HepG2 (cell line): ENCODE data around the gene SLC6A5. TPM values are rescaled to one million over a fixed set of nuclear protein-coding genes. Genes with fewer than 3 reads are reported as not detected.
A peak's percentile ranks its signal among the peaks of the same experiment; 100 is the strongest.

Source experiments
- ATAC-seq: fragments of 200-7000 bp; cut with Tn5 transposase; 3 replicates; pipeline ENCODE4 v1.9.1; 2020; ENCODE audit warnings: mild to moderate bottlenecking, moderate library complexity
- BruUV-seq: library from RNA; stranded (reverse); fragments of 400-500 nt; replicated peaks from 2 replicates; lab custom pipeline; 2021; lab: Mats Ljungman, UMichigan
- CTCF ChIA-PET: fragments of 300-600 bp; formaldehyde crosslinking; extraction: SDS; loops from one replicate; lab custom pipeline; 2021; ENCODE audit warnings: low total read pairs, inconsistent platforms, low intra/inter-chr PET ratio; lab: Yijun Ruan, JAX
- POLR2A ChIA-PET: fragments of 350-600 bp; sonication (Branson Sonifier 250); formaldehyde crosslinking; loops from one replicate; lab custom pipeline; 2020; ENCODE audit warnings: antibody characterized with exemption, inconsistent platforms; lab: Yijun Ruan, JAX
- DNase-seq: peaks from one replicate; pipeline ENCODE4 v3.0.0-alpha.2; 2015; ENCODE audit warnings: low spot score
- FAIRE-seq: peaks from 3 replicates; lab custom pipeline; 2011; peaks lifted over from hg19 to GRCh38; lab: Jason Lieb, UNC
- H2AFZ ChIP-seq: one replicate; pipeline ENCODE4 v1.6.1; 2011; ENCODE audit warnings: low read length, inconsistent platforms
- H3K27ac ChIP-seq: fragments of 300-600 bp; 3 replicates; pipeline ENCODE4 v1.8.0; 2011; ENCODE audit warnings: mixed run types, mild to moderate bottlenecking, mixed read lengths, low read length, inconsistent platforms; ENCODE audit not compliant: insufficient read depth; ENCODE audit errors: extremely low read length
- H3K27me3 ChIP-seq, 2 experiments: fragments of 200-600 bp in 1 of 2; 2 replicates in 1 of 2; 3 replicates in 1 of 2; pipeline versions ENCODE4 v1.6.0 to v1.8.0; 2011; ENCODE audit warnings: low read length in 2 of 2, mild to moderate bottlenecking in 2 of 2, moderate library complexity in 2 of 2, inconsistent platforms in 1 of 2; ENCODE audit not compliant: insufficient read depth in 2 of 2, control insufficient read depth in 1 of 2
- H3K36me3 ChIP-seq, 2 experiments: fragments of 200-600 bp in 1 of 2; replicated peaks in 1 of 2; 2 replicates in 1 of 2; 3 replicates in 1 of 2; pipeline versions ENCODE4 v1.5.1 to v1.8.0; 2011; ENCODE audit warnings: low read length in 2 of 2, inconsistent platforms in 1 of 2; ENCODE audit not compliant: insufficient read depth in 2 of 2, control insufficient read depth in 1 of 2
- H3K4me1 ChIP-seq: 2 replicates; pipeline ENCODE4 v1.5.1; 2012; ENCODE audit warnings: low read length, inconsistent platforms; ENCODE audit not compliant: insufficient read depth
- H3K4me2 ChIP-seq: 2 replicates; pipeline ENCODE4 v1.6.0; 2011; ENCODE audit warnings: low read depth, low read length, inconsistent platforms
- H3K4me3 ChIP-seq, 3 experiments: fragments of 200-600 bp in 1 of 3; sonication (generic), shearing (Covaris generic) in 1 of 3; replicated peaks in 1 of 3; 2 replicates each; pipeline ENCODE4 v1.5.1; 2011 to 2016; ENCODE audit warnings: low read length in 3 of 3, inconsistent platforms in 2 of 3, low read depth in 2 of 3, mild to moderate bottlenecking in 2 of 3, control low read depth in 1 of 3, mixed read lengths in 1 of 3; ENCODE audit not compliant: insufficient read depth in 1 of 3
- H3K79me2 ChIP-seq: one replicate; pipeline ENCODE4 v1.6.1; 2011; ENCODE audit warnings: low read length, inconsistent platforms; ENCODE audit not compliant: insufficient read depth
- H3K9ac ChIP-seq: 2 replicates; pipeline ENCODE4 v1.6.0; 2011; ENCODE audit warnings: mild to moderate bottlenecking, low read depth, low read length, inconsistent platforms; ENCODE audit not compliant: insufficient read depth
- H3K9me3 ChIP-seq: 2 replicates; pipeline ENCODE4 v1.5.1; 2012; ENCODE audit warnings: mild to moderate bottlenecking, low read length
- H4K20me1 ChIP-seq: 2 replicates; pipeline ENCODE4 v1.6.0; 2011; ENCODE audit warnings: inconsistent platforms, mild to moderate bottlenecking, low read length, moderate library complexity; ENCODE audit not compliant: insufficient read depth
- CBFB ChIP-seq: sonication (generic); formaldehyde crosslinking; IDR thresholded peaks from 2 replicates; pipeline ENCODE4 v1.4.0; 2020; ENCODE audit warnings: missing genetic modification reagents
- CEBPB ChIP-seq: IDR thresholded peaks from 2 replicates; pipeline ENCODE4 v1.6.1; 2011; ENCODE audit warnings: low read depth, low read length, improper control_type of control experiment, borderline replicate concordance
- CEBPG ChIP-seq: IDR thresholded peaks from 2 replicates; pipeline ENCODE4 v1.6.1; 2016
- FOSL2 ChIP-seq: sonication (generic); formaldehyde crosslinking; IDR thresholded peaks from 2 replicates; pipeline ENCODE4 v1.4.0; 2020; ENCODE audit warnings: missing genetic modification reagents
- HNRNPL ChIP-seq: fragments of 200-400 bp; formaldehyde crosslinking; IDR thresholded peaks from 2 replicates; pipeline ENCODE4 v1.6.1; 2017; ENCODE audit warnings: mild to moderate bottlenecking, low read depth, low read length
- NR2F1 ChIP-seq, 2 experiments: fragments of 450-650 bp in 1 of 2; formaldehyde crosslinking in 1 of 2; IDR thresholded peaks; 2 replicates each; pipeline versions ENCODE4 v1.5.0 to v1.6.1; 2016 to 2020; ENCODE audit warnings: mild to moderate bottlenecking in 1 of 2, missing compliant biosample characterization in 1 of 2, missing genetic modification reagents in 1 of 2, moderate library complexity in 1 of 2
- PHF20 ChIP-seq: sonication (generic); formaldehyde crosslinking; IDR thresholded peaks from 2 replicates; pipeline ENCODE4 v1.5.0; 2020; ENCODE audit warnings: mild to moderate bottlenecking, missing genetic modification reagents
- ZNF232 ChIP-seq: sonication (generic); formaldehyde crosslinking; IDR thresholded peaks from 2 replicates; pipeline ENCODE4 v1.4.0; 2020; ENCODE audit warnings: missing genetic modification reagents, borderline replicate concordance
- ZNF280B ChIP-seq: sonication (generic); formaldehyde crosslinking; IDR thresholded peaks from 2 replicates; pipeline ENCODE4 v1.5.0; 2020; ENCODE audit warnings: missing genetic modification reagents, mild to moderate bottlenecking, borderline replicate concordance
- ZNF556 ChIP-seq: sonication (generic); formaldehyde crosslinking; IDR thresholded peaks from 2 replicates; pipeline ENCODE4 v1.4.0; 2020; ENCODE audit warnings: mild to moderate bottlenecking, missing genetic modification reagents, borderline replicate concordance
- WGBS: methylation state at CpG from one replicate; pipeline ENCODE4 v1.1.6; 2017; ENCODE audit warnings: low lambda C conversion rate; 5-methylcytosine and 5-hydroxymethylcytosine counted together
- in situ Hi-C: cut with HindIII; loops from 2 replicates; pipeline ENCODE4 v1.10.0; 2017; ENCODE audit warnings: low pct_unique_long_range_greater_than_20kb; ENCODE audit not compliant: extremely low pct_ligation_motif_present
- intact Hi-C: fragments of 100-400 bp; cut with micrococcal nuclease; formaldehyde crosslinking; loops from one replicate; pipeline ENCODE4 v1.10.0; 2022; ENCODE audit not compliant: unreplicated experiment
- polyA plus RNA-seq, 8 experiments: library from polyadenylated mRNA; depleted of rRNA in 3 of 8; stranded (reverse) in 7 of 8; unstranded in 1 of 8; fragments of >200 nt; fragmentation: Illumina TruSeq in 4 of 8; extraction: Trizol in 4 of 8; gene quantifications; 2 replicates each; pipeline versions ENCODE4 v1.2.1 to v1.2.3, GENCODE V29; 2011 to 2016; ENCODE audit warnings: low read depth in 4 of 8, missing spikeins in 1 of 8, mixed read lengths in 1 of 8; ENCODE audit not compliant: insufficient read depth in 1 of 8
- total RNA-seq, 5 experiments: library from RNA; depleted of rRNA; stranded (reverse); fragments of >200 nt; fragmentation: Illumina TruSeq; extraction: Trizol; gene quantifications; 2 replicates each; pipeline ENCODE4 v1.2.3, GENCODE V29; 2016; ENCODE audit warnings: low read depth in 1 of 5

The SLC6A5 gene
- total and polyA plus RNA-seq, 2 of the 13 experiments (the other 11 are each of a cell fraction or from before 2014, with no cell fraction given), result not detected

- no peak for FAIRE-seq
- no peak overlapping the region for H2AFZ ChIP-seq
- no peak overlapping the region for H3K27ac ChIP-seq
- BruUV-seq, result no TSS peak
- no peak for DNase-seq
- no peak overlapping the region for H3K9ac ChIP-seq
- no peaks in the 10 kb centered on the region for H4K20me1 ChIP-seq
- ChIA-PET CTCF (interaction anchor here (2.8 kb wide), 1 partner anchor 224 kb away, joined by 18 read pairs; the partner anchor contains the start of gene PRMT3), POLR2A (no interaction called here)
- ATAC-seq, result no peak
- no peak overlapping the region for H3K4me3 ChIP-seq
- in situ Hi-C loops (loop anchor here (25.0 kb wide), 1 partner anchor 474 kb away; no protein-coding TSS in a partner anchor), intact Hi-C loops (loop anchor here (2.0 to 5.0 kb wide), 2 partner anchors 154 to 483 kb away; no protein-coding TSS in a partner anchor)
- no peak for TF ChIP-seq ZNF556 (CRISPR knock-in tag)
- no peaks in the 10 kb centered on the region for H3K79me2 ChIP-seq
- no peak overlapping the region for H3K4me2 ChIP-seq
- 1% methylated on average over 2 of the region's 2 CpGs for WGBS
- H3K36me3 ChIP-seq, result no peaks in the 10 kb centered on the region
- peaks cover 12% of the 10 kb centered on the region; the same call in 1 of the 2 replicates for H3K4me1 ChIP-seq
- peaks cover 0 to 15% of the 10 kb centered on the region in 2 experiments; a peak in 1 of 5 replicates for H3K27me3 ChIP-seq
- no peaks in the 10 kb centered on the region for H3K9me3 ChIP-seq
Measured at GRCh38 chr11:20611445-20611844, 12.0 kb downstream of the SLC6A5 start.

GRCh38 chr11:20611892-20612291, 12.5 kb downstream of the SLC6A5 start:
- no peak overlapping the region for H3K27ac ChIP-seq
- no peaks in the 10 kb centered on the region for H4K20me1 ChIP-seq
- no peak for TF ChIP-seq HNRNPL
- no peak for TF ChIP-seq ZNF280B (CRISPR knock-in tag)
- peak; percentile 64; the same call in 1 of the 2 replicates for TF ChIP-seq CBFB
- peak; percentile 78 for TF ChIP-seq CEBPB
- TF ChIP-seq CEBPG, result 0 out of 2 replicates have a peak, but pooled peaks have one; percentile 32
- TF ChIP-seq FOSL2 (CRISPR knock-in tag), result peak; percentile 41; the same call in 1 of the 2 replicates
- TF ChIP-seq NR2F1 (CRISPR knock-in tag; IDR thresholded peaks at IDR 0.05), result 0 out of 4 replicates have a peak, but pooled peaks of 1 of the 2 experiments have one; percentile 46
- TF ChIP-seq PHF20, result no peak
- TF ChIP-seq ZNF232, result no peak
- no peak overlapping the region for H2AFZ ChIP-seq
- POLR2A ChIA-PET, result no interaction called here
- no peaks in the 10 kb centered on the region for H3K9me3 ChIP-seq
- ATAC-seq, result no peak
- H3K79me2 ChIP-seq, result no peaks in the 10 kb centered on the region
- H3K36me3 ChIP-seq, result no peaks in the 10 kb centered on the region
- DNase-seq, result peak; percentile 25
- intact Hi-C loops, result loop anchor here (2.0 to 5.0 kb wide), 2 partner anchors 155 to 483 kb away; no protein-coding TSS in a partner anchor
- no peak overlapping the region for H3K4me2 ChIP-seq
- in situ Hi-C loops, result loop anchor here (25.0 kb wide), 1 partner anchor 475 kb away; no protein-coding TSS in a partner anchor
- CTCF ChIA-PET, result interaction anchor here (2.8 kb wide), 1 partner anchor 225 kb away, joined by 18 read pairs; the partner anchor contains the start of gene PRMT3
- H3K4me1 ChIP-seq, result peaks cover 12% of the 10 kb centered on the region; the same call in 1 of the 2 replicates
- no peak overlapping the region for H3K9ac ChIP-seq
- no TSS peak for BruUV-seq
- no peak for FAIRE-seq
- H3K27me3 ChIP-seq, result peaks cover 1 to 17% of the 10 kb centered on the region in 2 experiments; a peak in 2 of 5 replicates
- WGBS, result 7% methylated on average over 4 of the region's 4 CpGs
- H3K4me3 ChIP-seq, result no peak overlapping the region
